PFSK-1 (cell line): ENCODE data around the gene LDLRAD4.

ENCODE experiments used
- FOXP2 ChIP-seq: optimal IDR thresholded peaks from 2 replicates; pipeline ENCODE3; 2011; ENCODE audit warnings: borderline replicate concordance, control low read depth, inconsistent platforms; ENCODE audit not compliant: insufficient read depth; ENCODE audit errors: extremely low read length, extremely low read depth
- POLR2AphosphoS5 ChIP-seq: IDR thresholded peaks from 2 replicates; pipeline ENCODE4 v1.6.1; 2012; ENCODE audit warnings: low read depth, mild to moderate bottlenecking, control low read depth, low read length, moderate library complexity

DNA sequence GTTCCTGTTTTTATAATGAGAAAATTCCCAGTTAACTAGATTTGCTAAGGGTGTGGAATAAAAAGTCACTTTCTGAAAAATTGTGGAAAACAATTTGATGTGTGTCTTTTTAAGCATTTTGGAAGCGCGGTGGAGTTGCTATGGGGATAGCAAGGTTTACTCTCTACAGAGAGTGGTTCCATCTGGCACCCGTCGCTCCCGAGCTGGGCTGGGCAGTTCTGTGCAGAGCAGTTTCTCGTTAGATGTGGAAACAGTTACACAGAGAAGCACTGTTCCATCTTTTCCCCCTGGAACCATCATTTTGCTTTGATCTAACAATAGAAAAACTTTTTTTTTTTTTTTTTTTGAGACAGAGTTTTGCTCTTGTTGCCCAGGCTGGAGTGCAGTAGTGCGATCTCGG, 17.4 kb downstream of the LDLRAD4 start:
- TF ChIP-seq POLR2AphosphoS5 (no peak), FOXP2 (no peak)
